ENCODE data around the gene ADAM12.

GRCh38 chr10:126398383-126398743 is 10.1 kb upstream of the ADAM12 start:
- TF ChIP-seq CTCF (IDR thresholded peaks at IDR 0.05; ENCODE audit: insufficient read depth, low read depth, low read length): no peak
- no peak for TF ChIP-seq EZH2 (IDR thresholded peaks at IDR 0.05; ENCODE audit: insufficient read depth, low read length)

Data from astrocyte (in vitro differentiated cells and primary cell).